ENCODE measurements around the gene PCDHA4.
"Not testable (repeated sequence)": the region's sequence is repeated elsewhere in the genome, so short reads cannot be mapped to it uniquely, and the experiment has no call there.

Gene PCDHA4

DNA sequence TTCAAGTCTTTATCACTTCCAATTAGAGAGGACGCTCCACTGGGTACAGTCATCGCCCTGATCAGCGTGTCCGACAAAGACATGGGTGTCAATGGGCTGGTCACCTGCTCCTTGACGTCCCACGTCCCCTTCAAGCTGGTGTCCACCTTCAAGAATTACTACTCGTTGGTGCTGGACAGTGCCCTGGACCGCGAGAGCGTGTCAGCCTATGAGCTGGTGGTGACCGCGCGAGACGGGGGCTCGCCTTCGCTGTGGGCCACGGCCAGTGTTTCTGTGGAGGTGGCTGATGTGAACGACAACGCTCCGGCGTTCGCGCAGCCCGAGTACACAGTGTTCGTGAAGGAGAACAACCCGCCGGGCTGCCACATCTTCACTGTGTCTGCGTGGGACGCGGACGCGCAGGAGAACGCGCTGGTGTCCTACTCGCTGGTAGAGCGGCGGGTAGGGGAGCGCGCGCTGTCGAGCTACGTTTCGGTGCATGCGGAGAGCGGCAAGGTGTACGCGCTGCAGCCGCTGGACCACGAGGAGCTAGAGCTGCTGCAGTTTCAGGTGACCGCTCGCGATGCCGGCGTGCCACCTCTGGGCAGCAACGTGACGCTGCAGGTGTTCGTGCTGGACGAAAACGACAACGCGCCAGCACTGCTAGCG, 1.5 kb downstream of the PCDHA4 start:
- not testable (repeated sequence) for H3K4me2 ChIP-seq (ENCODE audit: insufficient read depth, low read length, poor library complexity, severe bottlenecking); H3K4me1 ChIP-seq (ENCODE audit: control insufficient read depth in 2 of 2, insufficient read depth in 1 of 2, low read depth in 1 of 2, low read length in 2 of 2); H3K9ac ChIP-seq (ENCODE audit: low read depth, low read length, poor library complexity); H3K14ac ChIP-seq (ENCODE audit: low read length); H2BK15ac ChIP-seq (ENCODE audit: low read length); H4K91ac ChIP-seq (ENCODE audit: low read depth, low read length, poor library complexity); H3K27me3 ChIP-seq (ENCODE audit: control insufficient read depth in 3 of 3, insufficient read depth in 3 of 3, low read depth in 1 of 3, low read length in 3 of 3); H2AK5ac ChIP-seq (ENCODE audit: low read depth, low read length); H2BK12ac ChIP-seq (ENCODE audit: low read length); H3K4ac ChIP-seq (ENCODE audit: low read length); H2BK5ac ChIP-seq (ENCODE audit: low read length); H3K4me3 ChIP-seq (ENCODE audit: low read length in 2 of 2); H2AFZ ChIP-seq (ENCODE audit: low read length); H3K27ac ChIP-seq (replicated peaks; ENCODE audit: low read length); DNase-seq (ENCODE audit: low spot score); H3K23ac ChIP-seq (ENCODE audit: low read depth, low read length, poor library complexity); H2BK120ac ChIP-seq (ENCODE audit: low read depth, low read length); H3K18ac ChIP-seq (ENCODE audit: low read length); H4K8ac ChIP-seq (ENCODE audit: low read depth, low read length); H3K79me1 ChIP-seq (ENCODE audit: low read depth, low read length)
- WGBS, 2 donors (ENCODE audit: extremely low coverage in 2 of 2, insufficient read length in 2 of 2, insufficient replicate concordance in 1 of 2) = no CpG with 5 or more reads among the region's 62 CpGs
- peaks cover 4 to 10% of the 10 kb centered on the region in 2 donors for H3K36me3 ChIP-seq (replicated peaks in 1 of 2; ENCODE audit: control insufficient read depth in 2 of 2, insufficient read depth in 2 of 2, low read length in 2 of 2)
- peaks cover 12 to 37% of the 10 kb centered on the region in 2 donors for H3K9me3 ChIP-seq (replicated peaks in 1 of 2; ENCODE audit: control insufficient read depth in 2 of 2, insufficient read depth in 1 of 2, low read depth in 1 of 2, low read length in 2 of 2)

DNA sequence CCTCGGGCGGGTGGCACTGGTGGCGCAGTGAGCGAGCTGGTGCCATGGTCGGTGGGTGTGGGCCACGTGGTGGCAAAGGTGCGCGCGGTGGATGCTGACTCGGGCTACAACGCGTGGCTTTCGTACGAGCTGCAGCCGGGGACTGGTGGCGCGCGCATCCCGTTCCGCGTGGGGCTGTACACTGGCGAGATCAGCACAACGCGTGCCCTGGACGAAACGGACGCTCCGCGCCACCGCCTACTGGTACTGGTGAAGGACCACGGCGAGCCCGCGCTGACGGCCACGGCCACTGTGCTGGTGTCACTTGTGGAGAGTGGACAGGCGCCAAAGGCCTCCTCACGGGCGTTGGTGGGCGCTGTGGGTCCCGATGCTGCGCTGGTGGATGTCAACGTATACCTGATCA, 2.0 kb downstream of the PCDHA4 start:
- H3K27ac ChIP-seq (replicated peaks; ENCODE audit: low read length) = no peak overlapping the region

DNA sequence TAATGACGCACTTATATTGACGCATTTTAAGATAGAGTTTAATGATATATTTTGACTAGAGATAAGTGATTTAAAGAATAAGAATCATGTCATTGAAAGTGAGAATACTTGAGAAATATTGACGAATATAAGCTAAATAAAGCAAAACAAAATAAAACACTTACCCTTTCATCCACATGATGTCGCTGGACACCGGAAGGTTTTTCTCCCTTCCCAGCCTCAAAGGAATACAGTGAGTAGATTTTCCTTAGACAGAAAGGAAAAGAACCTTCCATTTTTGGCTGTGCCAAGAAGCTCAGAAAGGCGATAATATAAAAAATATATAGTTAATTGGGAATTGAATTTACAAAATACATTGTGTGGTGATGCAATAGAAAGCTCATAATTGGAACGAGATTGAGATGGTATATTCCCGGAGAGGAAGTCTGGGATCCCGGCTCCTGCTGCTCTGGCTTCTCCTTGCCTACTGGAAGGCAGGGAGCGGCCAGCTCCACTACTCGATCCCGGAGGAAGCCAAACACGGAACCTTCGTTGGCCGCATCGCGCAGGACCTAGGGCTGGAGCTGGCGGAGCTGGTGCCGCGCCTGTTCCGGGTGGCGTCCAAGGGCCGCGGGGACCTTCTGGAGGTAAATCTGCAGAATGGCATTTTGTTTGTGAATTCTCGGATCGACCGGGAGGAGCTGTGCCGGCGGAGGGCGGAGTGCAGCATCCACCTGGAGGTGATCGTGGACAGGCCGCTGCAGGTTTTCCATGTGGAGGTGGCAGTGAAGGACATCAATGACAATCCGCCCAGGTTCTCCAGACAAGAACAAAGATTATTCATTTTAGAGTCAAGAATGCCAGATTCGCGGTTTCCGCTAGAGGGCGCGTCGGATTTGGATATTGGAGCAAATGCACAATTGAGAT, 14.8 kb downstream of the PCDHA4 start, which contains the start of gene PCDHA5:
TSS of gene PCDHA5 (plus strand) at position 239 of the 906 bp plus-strand sequence.
- Histone ChIP-seq H2AK5ac (ENCODE audit: low read depth, low read length) (no peak within 1 kb of the TSS), H4K91ac (ENCODE audit: low read depth, low read length, poor library complexity) (no peak within 1 kb of the TSS), H3K14ac (ENCODE audit: low read length) (no peak within 1 kb of the TSS), H3K18ac (ENCODE audit: low read length) (no peak within 1 kb of the TSS), H2BK15ac (ENCODE audit: low read length) (no peak within 1 kb of the TSS), H3K27ac (replicated peaks; ENCODE audit: low read length) (no peak within 1 kb of the TSS), H3K4me3 (ENCODE audit: low read length in 2 of 2) (no peak within 1 kb of the TSS), H3K9me3 (replicated peaks in 1 of 2; ENCODE audit: control insufficient read depth in 2 of 2, insufficient read depth in 1 of 2, low read depth in 1 of 2, low read length in 2 of 2) (peaks cover 10 to 51% of the 10 kb centered on the region in 2 donors), H4K8ac (ENCODE audit: low read depth, low read length) (no peak within 1 kb of the TSS), H3K23ac (ENCODE audit: low read depth, low read length, poor library complexity) (no peak within 1 kb of the TSS), H3K4me1 (ENCODE audit: control insufficient read depth in 2 of 2, insufficient read depth in 1 of 2, low read depth in 1 of 2, low read length in 2 of 2) (no peaks in the 10 kb centered on the region), H2BK120ac (ENCODE audit: low read depth, low read length) (no peak within 1 kb of the TSS), H2BK12ac (ENCODE audit: low read length) (no peak within 1 kb of the TSS), H2BK5ac (ENCODE audit: low read length) (no peak within 1 kb of the TSS), H3K79me1 (ENCODE audit: low read depth, low read length) (peaks cover 4% of the 10 kb centered on the region), H2AFZ (ENCODE audit: low read length) (no peak within 1 kb of the TSS), H3K4me2 (ENCODE audit: insufficient read depth, low read length, poor library complexity, severe bottlenecking) (no peak within 1 kb of the TSS), H3K4ac (ENCODE audit: low read length) (no peak within 1 kb of the TSS), H3K27me3 (ENCODE audit: control insufficient read depth in 3 of 3, insufficient read depth in 3 of 3, low read depth in 1 of 3, low read length in 3 of 3) (no peaks in the 10 kb centered on the region), H3K9ac (ENCODE audit: low read depth, low read length, poor library complexity) (no peak within 1 kb of the TSS), H3K36me3 (replicated peaks in 1 of 2; ENCODE audit: control insufficient read depth in 2 of 2, insufficient read depth in 2 of 2, low read length in 2 of 2) (peaks cover 3 to 44% of the 10 kb centered on the region in 2 donors)
- no peak for DNase-seq (ENCODE audit: low spot score)
- WGBS, 2 donors (ENCODE audit: extremely low coverage in 2 of 2, insufficient read length in 2 of 2, insufficient replicate concordance in 1 of 2) = 100% methylated on average over 2 of the region's 39 CpGs; no CpG with 5 or more reads in 1 of the 2 donors

More for the DNA sequence above, 2.0 kb downstream of the PCDHA4 start:
- Histone ChIP-seq H3K4ac (ENCODE audit: low read length) (no peak overlapping the region), H3K4me2 (ENCODE audit: insufficient read depth, low read length, poor library complexity, severe bottlenecking) (no peak overlapping the region), H3K27me3 (ENCODE audit: control insufficient read depth in 3 of 3, insufficient read depth in 3 of 3, low read depth in 1 of 3, low read length in 3 of 3) (no peaks in the 10 kb centered on the region), H3K4me1 (ENCODE audit: control insufficient read depth in 2 of 2, insufficient read depth in 1 of 2, low read depth in 1 of 2, low read length in 2 of 2) (no peaks in the 10 kb centered on the region), H3K14ac (ENCODE audit: low read length) (no peak overlapping the region), H3K79me1 (ENCODE audit: low read depth, low read length) (peaks cover 9% of the 10 kb centered on the region), H2BK5ac (ENCODE audit: low read length) (no peak overlapping the region), H2AK5ac (ENCODE audit: low read depth, low read length) (no peak overlapping the region), H2BK15ac (ENCODE audit: low read length) (no peak overlapping the region), H3K4me3 (ENCODE audit: low read length in 2 of 2) (no peak overlapping the region), H3K9me3 (replicated peaks in 1 of 2; ENCODE audit: control insufficient read depth in 2 of 2, insufficient read depth in 1 of 2, low read depth in 1 of 2, low read length in 2 of 2) (peaks cover 12 to 38% of the 10 kb centered on the region in 2 donors), H4K91ac (ENCODE audit: low read depth, low read length, poor library complexity) (no peak overlapping the region), H2BK12ac (ENCODE audit: low read length) (no peak overlapping the region), H3K23ac (ENCODE audit: low read depth, low read length, poor library complexity) (peak overlapping the region; percentile 91), H2AFZ (ENCODE audit: low read length) (no peak overlapping the region), H2BK120ac (ENCODE audit: low read depth, low read length) (no peak overlapping the region), H4K8ac (ENCODE audit: low read depth, low read length) (no peak overlapping the region), H3K9ac (ENCODE audit: low read depth, low read length, poor library complexity) (peak overlapping the region; percentile 60), H3K36me3 (replicated peaks in 1 of 2; ENCODE audit: control insufficient read depth in 2 of 2, insufficient read depth in 2 of 2, low read length in 2 of 2) (peaks cover 4 to 10% of the 10 kb centered on the region in 2 donors), H3K18ac (ENCODE audit: low read length) (no peak overlapping the region)
- DNase-seq (ENCODE audit: low spot score) = no peak
- no CpG with 5 or more reads among the region's 43 CpGs for WGBS, 2 donors (ENCODE audit: extremely low coverage in 2 of 2, insufficient read length in 2 of 2, insufficient replicate concordance in 1 of 2)

- peaks cover 4% of the 10 kb centered on the region for H3K79me1 ChIP-seq (ENCODE audit: low read depth, low read length)
- H3K9me3 ChIP-seq (replicated peaks in 1 of 2; ENCODE audit: control insufficient read depth in 2 of 2, insufficient read depth in 1 of 2, low read depth in 1 of 2, low read length in 2 of 2) = peaks cover 10 to 48% of the 10 kb centered on the region in 2 donors
- no peak overlapping the region for H3K27ac ChIP-seq (replicated peaks; ENCODE audit: low read length)
- no peak overlapping the region for H2BK15ac ChIP-seq (ENCODE audit: low read length)
- no peak overlapping the region for H2BK5ac ChIP-seq (ENCODE audit: low read length)
- H3K18ac ChIP-seq (ENCODE audit: low read length) = no peak overlapping the region
- DNase-seq (ENCODE audit: low spot score) = no peak
- H4K8ac ChIP-seq (ENCODE audit: low read depth, low read length) = no peak overlapping the region
- WGBS, 2 donors (ENCODE audit: extremely low coverage in 2 of 2, insufficient read length in 2 of 2, insufficient replicate concordance in 1 of 2) = no CpG with 5 or more reads among the region's 6 CpGs
- H3K9ac ChIP-seq (ENCODE audit: low read depth, low read length, poor library complexity) = no peak overlapping the region
- no peak overlapping the region for H2AK5ac ChIP-seq (ENCODE audit: low read depth, low read length)
- no peak overlapping the region for H3K14ac ChIP-seq (ENCODE audit: low read length)
- no peak overlapping the region for H2BK12ac ChIP-seq (ENCODE audit: low read length)
- H4K91ac ChIP-seq (ENCODE audit: low read depth, low read length, poor library complexity) = no peak overlapping the region
- H3K4me2 ChIP-seq (ENCODE audit: insufficient read depth, low read length, poor library complexity, severe bottlenecking) = no peak overlapping the region
- H2BK120ac ChIP-seq (ENCODE audit: low read depth, low read length) = no peak overlapping the region
- H3K4ac ChIP-seq (ENCODE audit: low read length) = no peak overlapping the region
- no peak overlapping the region for H3K4me3 ChIP-seq (ENCODE audit: low read length in 2 of 2)
- no peaks in the 10 kb centered on the region for H3K27me3 ChIP-seq (ENCODE audit: control insufficient read depth in 3 of 3, insufficient read depth in 3 of 3, low read depth in 1 of 3, low read length in 3 of 3)
- peaks cover 3 to 44% of the 10 kb centered on the region in 2 donors for H3K36me3 ChIP-seq (replicated peaks in 1 of 2; ENCODE audit: control insufficient read depth in 2 of 2, insufficient read depth in 2 of 2, low read length in 2 of 2)
- no peak overlapping the region for H2AFZ ChIP-seq (ENCODE audit: low read length)
- H3K23ac ChIP-seq (ENCODE audit: low read depth, low read length, poor library complexity) = no peak overlapping the region
- H3K4me1 ChIP-seq (ENCODE audit: control insufficient read depth in 2 of 2, insufficient read depth in 1 of 2, low read depth in 1 of 2, low read length in 2 of 2) = no peaks in the 10 kb centered on the region
These were observed 15.4 kb downstream of the PCDHA4 start for GRCh38 chr5:140822281-140822629.

Measured in neuronal stem cell (in vitro differentiated cells).